AG09319 (cell line): ENCODE data around the gene FITM2.

Experiments used
- DNase-seq: peaks from one replicate; pipeline ENCODE4 v3.0.0-alpha.2; 2010; ENCODE audit warnings: low read depth; ENCODE audit errors: extremely low read depth
- CTCF ChIP-seq: IDR thresholded peaks from 2 replicates; pipeline ENCODE4 v1.5.1; 2011; ENCODE audit warnings: low read depth, mild to moderate bottlenecking, inconsistent platforms, low read length, moderate library complexity

Gene FITM2

DNA sequence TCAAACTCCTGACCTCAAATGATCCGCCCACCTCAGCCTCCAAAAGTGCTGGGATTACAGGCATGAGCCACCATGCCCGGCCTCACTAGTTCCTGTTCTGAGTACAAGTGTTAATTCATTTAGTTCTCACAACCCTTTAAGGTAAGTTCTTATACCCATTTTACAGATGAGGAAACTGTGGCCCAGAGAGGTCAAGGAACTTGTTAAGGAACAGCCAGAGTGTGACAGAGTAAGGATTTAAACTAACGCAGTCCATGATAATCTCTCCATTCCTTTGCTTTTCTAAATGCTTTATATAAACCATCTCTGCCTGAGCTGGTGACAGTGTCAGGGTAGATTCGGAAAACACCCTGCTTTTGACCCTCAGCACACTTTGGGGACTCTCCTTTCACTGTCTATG is 13.3 kb downstream of the FITM2 start:
- no peak for TF ChIP-seq CTCF
- DNase-seq, result no peak

DNA sequence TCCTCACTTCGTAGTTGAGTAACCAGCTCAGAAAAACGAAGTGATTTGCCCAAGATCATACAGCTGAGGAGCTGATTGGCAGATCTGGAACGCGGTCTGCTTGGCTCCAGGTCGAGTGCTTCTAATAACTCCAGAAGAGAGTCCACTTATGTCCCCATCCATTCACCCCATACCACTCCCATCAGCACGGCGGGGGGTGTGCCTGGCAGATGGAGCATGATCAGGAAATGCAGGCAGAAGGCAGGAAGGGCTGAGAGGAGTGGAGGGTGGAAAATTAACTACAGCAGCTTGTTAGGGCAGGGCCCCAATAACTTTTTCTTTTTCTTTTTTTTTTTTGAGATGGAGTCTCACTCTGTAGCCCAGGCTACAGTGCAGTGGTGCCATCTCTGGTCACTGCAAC is 15.0 kb downstream of the FITM2 start:
- no peak for DNase-seq
- no peak for TF ChIP-seq CTCF

DNA sequence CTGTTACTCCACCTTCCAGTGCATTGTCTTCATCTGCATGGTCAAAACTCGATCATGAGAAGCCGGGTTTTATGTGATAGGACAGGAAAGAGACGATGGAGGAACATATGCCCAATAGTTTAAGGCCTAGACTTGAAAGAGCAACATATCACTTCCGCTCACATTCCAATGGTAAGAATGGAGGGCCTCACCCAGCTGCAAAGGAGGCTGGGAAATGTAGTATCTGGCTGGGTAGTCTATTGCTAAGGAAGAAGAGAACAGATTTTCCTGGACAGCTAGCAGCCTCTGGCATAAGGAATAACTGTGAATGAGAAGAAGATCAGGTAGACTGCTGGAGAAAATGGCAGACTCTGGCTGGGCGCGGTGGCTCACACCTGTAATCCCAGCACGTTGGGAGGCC is 19.2 kb downstream of the FITM2 start:
- no peak for TF ChIP-seq CTCF
- DNase-seq, result no peak

- TF ChIP-seq CTCF, result no peak
- DNase-seq, result no peak
Observed at GRCh38 chr20:44288252-44288651, 22.8 kb downstream of the FITM2 start.

DNA sequence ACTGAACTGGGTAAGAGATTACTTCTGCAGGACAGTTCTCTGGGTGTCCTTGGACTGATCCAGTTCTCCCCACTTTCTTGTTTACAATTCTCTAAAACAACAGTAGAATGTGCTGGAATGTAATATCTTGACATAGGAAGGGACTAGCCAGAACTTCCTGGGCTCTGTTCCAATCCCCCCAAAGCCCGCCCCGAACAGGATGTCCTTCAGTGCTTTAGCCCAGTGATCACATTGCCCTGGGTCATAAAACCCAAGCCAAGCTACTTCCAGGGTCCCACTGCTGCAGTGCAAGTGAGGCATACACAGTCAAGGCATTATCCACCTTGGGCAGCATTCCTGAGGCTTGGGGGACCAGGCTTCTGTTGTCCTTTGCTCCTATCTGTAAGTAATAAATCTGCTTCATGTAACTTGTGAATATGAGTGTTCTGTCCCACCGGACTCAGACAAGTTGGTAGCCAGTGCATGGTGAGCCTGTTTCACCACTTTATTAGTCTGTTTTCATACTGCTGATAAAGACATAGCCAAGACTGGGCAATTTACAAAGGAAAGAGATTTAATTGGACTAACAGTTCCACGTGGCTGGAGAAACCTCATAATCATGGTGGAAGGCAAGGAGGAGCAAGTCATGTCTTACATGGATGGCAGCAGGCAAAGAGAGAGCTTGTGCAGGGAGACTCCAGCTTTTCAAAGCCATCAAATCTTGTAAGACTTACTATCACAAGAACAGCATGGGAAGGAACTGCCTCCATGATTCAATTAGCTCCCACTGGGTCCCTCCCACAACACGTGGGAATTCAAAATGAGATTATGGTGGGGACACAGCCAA is 23.5 kb downstream of the FITM2 start:
- TF ChIP-seq CTCF, result no peak
- no peak for DNase-seq

GRCh38 chr20:44284032-44284431 is 27.0 kb downstream of the FITM2 start:
- TF ChIP-seq CTCF, result no peak
- DNase-seq, result no peak

DNA sequence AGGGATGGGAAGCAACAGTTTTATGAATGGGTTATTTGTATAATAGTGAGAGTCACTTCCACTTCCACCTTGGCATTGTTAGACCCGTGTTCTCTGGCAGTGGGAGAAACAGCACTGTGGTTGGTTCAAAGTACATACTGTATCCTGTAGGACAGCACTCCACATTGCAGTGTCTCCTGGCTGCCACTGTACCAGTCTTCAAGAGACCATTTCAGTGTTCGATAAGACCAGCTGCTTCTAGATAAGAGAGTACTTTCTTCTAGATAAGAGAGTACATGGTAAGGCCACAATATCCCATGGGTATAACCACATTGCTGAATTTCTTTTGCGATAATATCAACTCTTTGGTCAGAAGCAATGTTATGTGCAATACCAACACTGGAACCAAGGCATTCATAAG is 28.8 kb downstream of the FITM2 start:
- DNase-seq, result no peak

More for the DNA sequence above, 28.8 kb downstream of the FITM2 start:
- TF ChIP-seq CTCF, result no peak
